ENCODE data around the gene GOLGA8A. TPM values are rescaled to one million over a fixed set of nuclear protein-coding genes. Genes with fewer than 3 reads are reported as not detected.
A peak's percentile ranks its signal among the peaks of the same experiment; 100 is the strongest.

GOLGA8A gene
- polyA plus RNA-seq, 2 of the 4 experiments (the other 2 are of a cell fraction) = 11.7 to 15.6 TPM

DNA sequence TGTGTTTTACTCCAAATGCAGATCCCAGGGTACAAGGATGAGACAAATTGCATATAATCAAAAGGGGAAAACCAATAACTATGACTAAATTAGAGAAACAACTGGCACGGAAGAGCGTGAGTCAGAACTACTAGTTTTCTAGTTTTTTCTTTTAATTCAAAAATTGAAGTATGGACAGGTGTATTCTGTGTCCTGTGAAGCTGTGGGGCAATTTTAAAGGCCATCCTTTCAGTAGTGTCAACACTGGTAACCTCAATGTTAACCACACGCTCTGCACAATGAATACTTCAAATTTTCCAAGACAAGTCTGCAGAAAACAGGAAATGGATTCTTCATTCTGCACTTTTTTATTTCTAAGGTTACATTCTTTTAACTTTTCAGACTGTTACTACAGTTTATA is 32.5 kb upstream of the GOLGA8A start:
- 80% methylated on average over 3 of the region's 3 CpGs for WGBS (ENCODE audit: missing lambda C conversion rate)
- ChIA-PET CTCF (no interaction called here), POLR2A (no interaction called here)
- Histone ChIP-seq H3K4me2 (no peak overlapping the region), H3K27ac (no peak overlapping the region), H3K4me1 (no peaks in the 10 kb centered on the region), H3K9me3 (no peaks in the 10 kb centered on the region), H3K4me3 (no peak overlapping the region)
- DNase-seq (ENCODE audit: low read depth in 1 of 2, low spot score in 1 of 2) (no peak), FAIRE-seq (peak; percentile 73), ATAC-seq (no peak)
- TF ChIP-seq KDM1A (IDR thresholded peaks at IDR 0.05; ENCODE audit: low read depth) = no peak
- TF ChIP-seq, protein P1, sequence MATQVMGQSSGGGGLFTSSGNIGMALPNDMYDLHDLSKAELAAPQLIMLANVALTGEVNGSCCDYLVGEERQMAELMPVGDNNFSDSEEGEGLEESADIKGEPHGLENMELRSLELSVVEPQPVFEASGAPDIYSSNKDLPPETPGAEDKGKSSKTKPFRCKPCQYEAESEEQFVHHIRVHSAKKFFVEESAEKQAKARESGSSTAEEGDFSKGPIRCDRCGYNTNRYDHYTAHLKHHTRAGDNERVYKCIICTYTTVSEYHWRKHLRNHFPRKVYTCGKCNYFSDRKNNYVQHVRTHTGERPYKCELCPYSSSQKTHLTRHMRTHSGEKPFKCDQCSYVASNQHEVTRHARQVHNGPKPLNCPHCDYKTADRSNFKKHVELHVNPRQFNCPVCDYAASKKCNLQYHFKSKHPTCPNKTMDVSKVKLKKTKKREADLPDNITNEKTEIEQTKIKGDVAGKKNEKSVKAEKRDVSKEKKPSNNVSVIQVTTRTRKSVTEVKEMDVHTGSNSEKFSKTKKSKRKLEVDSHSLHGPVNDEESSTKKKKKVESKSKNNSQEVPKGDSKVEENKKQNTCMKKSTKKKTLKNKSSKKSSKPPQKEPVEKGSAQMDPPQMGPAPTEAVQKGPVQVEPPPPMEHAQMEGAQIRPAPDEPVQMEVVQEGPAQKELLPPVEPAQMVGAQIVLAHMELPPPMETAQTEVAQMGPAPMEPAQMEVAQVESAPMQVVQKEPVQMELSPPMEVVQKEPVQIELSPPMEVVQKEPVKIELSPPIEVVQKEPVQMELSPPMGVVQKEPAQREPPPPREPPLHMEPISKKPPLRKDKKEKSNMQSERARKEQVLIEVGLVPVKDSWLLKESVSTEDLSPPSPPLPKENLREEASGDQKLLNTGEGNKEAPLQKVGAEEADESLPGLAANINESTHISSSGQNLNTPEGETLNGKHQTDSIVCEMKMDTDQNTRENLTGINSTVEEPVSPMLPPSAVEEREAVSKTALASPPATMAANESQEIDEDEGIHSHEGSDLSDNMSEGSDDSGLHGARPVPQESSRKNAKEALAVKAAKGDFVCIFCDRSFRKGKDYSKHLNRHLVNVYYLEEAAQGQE (IDR thresholded peaks at IDR 0.05) = no peak
- TF ChIP-seq, protein P2, sequence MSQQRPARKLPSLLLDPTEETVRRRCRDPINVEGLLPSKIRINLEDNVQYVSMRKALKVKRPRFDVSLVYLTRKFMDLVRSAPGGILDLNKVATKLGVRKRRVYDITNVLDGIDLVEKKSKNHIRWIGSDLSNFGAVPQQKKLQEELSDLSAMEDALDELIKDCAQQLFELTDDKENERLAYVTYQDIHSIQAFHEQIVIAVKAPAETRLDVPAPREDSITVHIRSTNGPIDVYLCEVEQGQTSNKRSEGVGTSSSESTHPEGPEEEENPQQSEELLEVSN (IDR thresholded peaks at IDR 0.05; ENCODE audit: borderline replicate concordance, low read depth) = no peak
- no peak for TF ChIP-seq RNF2 (IDR thresholded peaks at IDR 0.05; ENCODE audit: borderline replicate concordance, low read depth)
- TF ChIP-seq, protein P3, sequence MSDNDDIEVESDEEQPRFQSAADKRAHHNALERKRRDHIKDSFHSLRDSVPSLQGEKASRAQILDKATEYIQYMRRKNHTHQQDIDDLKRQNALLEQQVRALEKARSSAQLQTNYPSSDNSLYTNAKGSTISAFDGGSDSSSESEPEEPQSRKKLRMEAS (IDR thresholded peaks at IDR 0.05) = no peak
- TF ChIP-seq EHMT2 (IDR thresholded peaks at IDR 0.05; ENCODE audit: low read depth) = no peak
- no peak for TF ChIP-seq JUN (IDR thresholded peaks at IDR 0.05)
- TF ChIP-seq ZNF302 (CRISPR knock-in tag; IDR thresholded peaks at IDR 0.05) = no peak
- TF ChIP-seq FOXS1 (CRISPR knock-in tag; IDR thresholded peaks at IDR 0.05) = no peak
- TF ChIP-seq HDAC2 (IDR thresholded peaks at IDR 0.05) = no peak
- TF ChIP-seq BHLHE40 (IDR thresholded peaks at IDR 0.05; ENCODE audit: low read depth, low read length) = no peak
- TF ChIP-seq, protein P4, sequence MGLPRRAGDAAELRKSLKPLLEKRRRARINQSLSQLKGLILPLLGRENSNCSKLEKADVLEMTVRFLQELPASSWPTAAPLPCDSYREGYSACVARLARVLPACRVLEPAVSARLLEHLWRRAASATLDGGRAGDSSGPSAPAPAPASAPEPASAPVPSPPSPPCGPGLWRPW (IDR thresholded peaks at IDR 0.05) = no peak
- TF ChIP-seq, protein P5, sequence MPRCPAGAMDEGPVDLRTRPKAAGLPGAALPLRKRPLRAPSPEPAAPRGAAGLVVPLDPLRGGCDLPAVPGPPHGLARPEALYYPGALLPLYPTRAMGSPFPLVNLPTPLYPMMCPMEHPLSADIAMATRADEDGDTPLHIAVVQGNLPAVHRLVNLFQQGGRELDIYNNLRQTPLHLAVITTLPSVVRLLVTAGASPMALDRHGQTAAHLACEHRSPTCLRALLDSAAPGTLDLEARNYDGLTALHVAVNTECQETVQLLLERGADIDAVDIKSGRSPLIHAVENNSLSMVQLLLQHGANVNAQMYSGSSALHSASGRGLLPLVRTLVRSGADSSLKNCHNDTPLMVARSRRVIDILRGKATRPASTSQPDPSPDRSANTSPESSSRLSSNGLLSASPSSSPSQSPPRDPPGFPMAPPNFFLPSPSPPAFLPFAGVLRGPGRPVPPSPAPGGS (IDR thresholded peaks at IDR 0.05) = no peak
- no peak for TF ChIP-seq NR3C1 (IDR thresholded peaks at IDR 0.05)
- TF ChIP-seq RCOR1 (IDR thresholded peaks at IDR 0.05; ENCODE audit: low read depth, low read length) = no peak
- TF ChIP-seq SMC3 (IDR thresholded peaks at IDR 0.05) = no peak
- TF ChIP-seq, protein P6, sequence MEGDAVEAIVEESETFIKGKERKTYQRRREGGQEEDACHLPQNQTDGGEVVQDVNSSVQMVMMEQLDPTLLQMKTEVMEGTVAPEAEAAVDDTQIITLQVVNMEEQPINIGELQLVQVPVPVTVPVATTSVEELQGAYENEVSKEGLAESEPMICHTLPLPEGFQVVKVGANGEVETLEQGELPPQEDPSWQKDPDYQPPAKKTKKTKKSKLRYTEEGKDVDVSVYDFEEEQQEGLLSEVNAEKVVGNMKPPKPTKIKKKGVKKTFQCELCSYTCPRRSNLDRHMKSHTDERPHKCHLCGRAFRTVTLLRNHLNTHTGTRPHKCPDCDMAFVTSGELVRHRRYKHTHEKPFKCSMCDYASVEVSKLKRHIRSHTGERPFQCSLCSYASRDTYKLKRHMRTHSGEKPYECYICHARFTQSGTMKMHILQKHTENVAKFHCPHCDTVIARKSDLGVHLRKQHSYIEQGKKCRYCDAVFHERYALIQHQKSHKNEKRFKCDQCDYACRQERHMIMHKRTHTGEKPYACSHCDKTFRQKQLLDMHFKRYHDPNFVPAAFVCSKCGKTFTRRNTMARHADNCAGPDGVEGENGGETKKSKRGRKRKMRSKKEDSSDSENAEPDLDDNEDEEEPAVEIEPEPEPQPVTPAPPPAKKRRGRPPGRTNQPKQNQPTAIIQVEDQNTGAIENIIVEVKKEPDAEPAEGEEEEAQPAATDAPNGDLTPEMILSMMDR (IDR thresholded peaks at IDR 0.05) = no peak
- TF ChIP-seq MAFK (IDR thresholded peaks at IDR 0.05; ENCODE audit: partially characterized antibody) = no peak
- TF ChIP-seq CBX2 (IDR thresholded peaks at IDR 0.05; ENCODE audit: borderline replicate concordance, low read depth) = no peak

DNA sequence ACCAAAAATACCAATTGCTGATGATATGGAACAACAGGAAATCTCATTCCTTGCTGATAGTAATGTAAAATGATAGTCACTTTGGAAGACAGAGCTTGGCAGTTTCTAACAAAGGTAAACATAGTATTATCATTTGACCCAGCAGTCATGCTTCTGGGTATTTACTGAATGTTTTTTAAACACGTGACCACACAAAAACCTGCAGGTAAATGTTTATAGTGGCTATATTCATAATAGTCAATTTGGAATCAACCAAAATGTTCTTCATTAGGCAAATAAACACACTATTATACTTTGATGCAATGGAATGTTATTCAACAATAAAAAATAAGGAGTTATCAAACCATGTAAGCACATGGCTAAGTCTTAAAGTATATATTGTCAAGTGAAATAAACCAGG is 24.1 kb upstream of the GOLGA8A start:
- H3K4me3 ChIP-seq = no peak overlapping the region
- no peak overlapping the region for H3K27ac ChIP-seq
- ChIA-PET POLR2A (no interaction called here), CTCF (interaction anchor here (1.6 kb wide), 1 partner anchor 18 kb away, joined by 3 read pairs; no protein-coding TSS in a partner anchor)
- no peak for DNase-seq (ENCODE audit: low read depth in 1 of 2, low spot score in 1 of 2)
- no peaks in the 10 kb centered on the region for H3K9me3 ChIP-seq
- no peaks in the 10 kb centered on the region for H3K4me1 ChIP-seq
- no peak overlapping the region for H3K4me2 ChIP-seq
- TF ChIP-seq CHD2 (IDR thresholded peaks at IDR 0.05; ENCODE audit: low read length, partially characterized antibody) (no peak), PHF8 (IDR thresholded peaks at IDR 0.05; ENCODE audit: borderline replicate concordance, low read depth) (no peak), HDAC2 (IDR thresholded peaks at IDR 0.05) (no peak), BHLHE40 (IDR thresholded peaks at IDR 0.05; ENCODE audit: low read depth, low read length) (no peak), ZSCAN20 (CRISPR knock-in tag; IDR thresholded peaks at IDR 0.05) (no peak), NR3C1 (IDR thresholded peaks at IDR 0.05) (no peak), CBX2 (IDR thresholded peaks at IDR 0.05; ENCODE audit: borderline replicate concordance, low read depth) (no peak), CEBPB (IDR thresholded peaks at IDR 0.05) (no peak)
- TF ChIP-seq, protein P7, sequence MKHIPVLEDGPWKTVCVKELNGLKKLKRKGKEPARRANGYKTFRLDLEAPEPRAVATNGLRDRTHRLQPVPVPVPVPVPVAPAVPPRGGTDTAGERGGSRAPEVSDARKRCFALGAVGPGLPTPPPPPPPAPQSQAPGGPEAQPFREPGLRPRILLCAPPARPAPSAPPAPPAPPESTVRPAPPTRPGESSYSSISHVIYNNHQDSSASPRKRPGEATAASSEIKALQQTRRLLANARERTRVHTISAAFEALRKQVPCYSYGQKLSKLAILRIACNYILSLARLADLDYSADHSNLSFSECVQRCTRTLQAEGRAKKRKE (CRISPR knock-in tag; IDR thresholded peaks at IDR 0.05; ENCODE audit: low read depth) = no peak
- no peak for ATAC-seq
- FAIRE-seq = no peak
- 13% methylated on average over 1 of the region's 1 CpG for WGBS (ENCODE audit: missing lambda C conversion rate)
